Epithelial cell of esophagus (primary cell): ENCODE results near the gene CCRL2.
"Not testable (repeated sequence)": the region's sequence is repeated elsewhere in the genome, so short reads cannot be mapped to it uniquely, and the experiment has no call there.

Experiments
- DNase-seq: peaks from one replicate; pipeline ENCODE4 v3.0.0; 2010; ENCODE audit warnings: low read depth
- H3K4me3 ChIP-seq: 2 replicates; pipeline ENCODE4 v1.5.1; 2011; ENCODE audit warnings: mild to moderate bottlenecking, low read length, control low read depth
- CTCF ChIP-seq: IDR thresholded peaks from 2 replicates; pipeline ENCODE4 v1.5.1; 2011; ENCODE audit warnings: low read depth, mild to moderate bottlenecking, low read length, control low read depth, inconsistent platforms; ENCODE audit not compliant: insufficient read depth; ENCODE audit errors: missing control alignments

The CCRL2 gene

GRCh38 chr3:46380471-46381221, 26.4 kb upstream of the CCRL2 start:
- no peak for TF ChIP-seq CTCF
- no peak overlapping the region for H3K4me3 ChIP-seq
- peak; percentile 57 for DNase-seq

GRCh38 chr3:46381625-46382024, 25.4 kb upstream of the CCRL2 start:
- no peak for TF ChIP-seq CTCF
- no peak for DNase-seq
- H3K4me3 ChIP-seq: no peak overlapping the region

GRCh38 chr3:46383211-46383950, 23.7 kb upstream of the CCRL2 start:
- no peak for DNase-seq
- TF ChIP-seq CTCF: no peak
- H3K4me3 ChIP-seq: no peak overlapping the region

GRCh38 chr3:46383951-46384330, 23.1 kb upstream of the CCRL2 start:
- no peak for TF ChIP-seq CTCF
- no peak overlapping the region for H3K4me3 ChIP-seq
- DNase-seq: no peak

- no peak for TF ChIP-seq CTCF
- peak; percentile 98 for DNase-seq
- H3K4me3 ChIP-seq: no peak overlapping the region
Measured at GRCh38 chr3:46386205-46386604, 20.9 kb upstream of the CCRL2 start.

GRCh38 chr3:46388847-46389246, 18.2 kb upstream of the CCRL2 start:
- DNase-seq, H3K4me3 ChIP-seq: not testable (repeated sequence)

- no peak overlapping the region for H3K4me3 ChIP-seq
- TF ChIP-seq CTCF: no peak
- no peak for DNase-seq
Measured at GRCh38 chr3:46389306-46389705, 17.8 kb upstream of the CCRL2 start.

GRCh38 chr3:46391526-46391925, 15.5 kb upstream of the CCRL2 start:
- not testable (repeated sequence) for DNase-seq, H3K4me3 ChIP-seq
